GM12878 (cell line): ENCODE measurements around the gene NTRK1. TPM values are rescaled to one million over a fixed set of nuclear protein-coding genes. Genes with fewer than 3 reads are reported as not detected.

Experiments used
- ATAC-seq: fragments of 200-7000 bp; cut with Tn5 transposase; 3 replicates; pipeline ENCODE4 v1.9.1; 2020; ENCODE audit warnings: mild to moderate bottlenecking, moderate library complexity
- BruUV-seq: library from RNA; stranded (reverse); fragments of 400-500 nt; replicated peaks from 2 replicates; lab custom pipeline; 2021; lab: Mats Ljungman, UMichigan
- CTCF ChIA-PET: fragments of 300-600 bp; sonication (Branson Sonifier 250); formaldehyde crosslinking; extraction: SDS; loops from one replicate; lab custom pipeline; 2021; ENCODE audit warnings: inconsistent platforms; lab: Yijun Ruan, JAX
- POLR2A ChIA-PET: fragments of 350-600 bp; formaldehyde crosslinking; extraction: SDS; loops from one replicate; lab custom pipeline; 2021; ENCODE audit warnings: inconsistent platforms; lab: Charles Lee
- RAD21 ChIA-PET: fragments of 300-600 bp; sonication (Branson Sonifier 250); formaldehyde crosslinking; loops from one replicate; lab custom pipeline; 2023; ENCODE audit warnings: antibody characterized with exemption; ENCODE audit not compliant: unreplicated experiment; lab: Charles Lee
- SMC1A ChIA-PET: fragments of 300-600 bp; sonication (Branson Sonifier 250); formaldehyde crosslinking; loops from one replicate; lab custom pipeline; 2023; ENCODE audit not compliant: unreplicated experiment, uncharacterized antibody; lab: Charles Lee
- DNase-seq: peaks from one replicate; pipeline ENCODE4 v3.0.0-alpha.2; 2011; ENCODE audit warnings: low read depth, low spot score
- FAIRE-seq: peaks from 3 replicates; lab custom pipeline; 2011; peaks lifted over from hg19 to GRCh38; lab: Jason Lieb, UNC
- H2AFZ ChIP-seq: 2 replicates; pipeline ENCODE4 v1.6.0; 2011; ENCODE audit warnings: low read depth, low read length, control low read depth; ENCODE audit not compliant: control insufficient read depth
- H3K27ac ChIP-seq: 2 replicates; pipeline ENCODE4 v1.5.1; 2011; ENCODE audit warnings: control low read depth; ENCODE audit not compliant: control insufficient read depth, insufficient read depth
- H3K27me3 ChIP-seq, 2 experiments: replicated peaks in 1 of 2; 2 replicates each; pipeline versions ENCODE4 v1.6.0 to v1.6.1; 2011; ENCODE audit warnings: low read length in 1 of 2; ENCODE audit not compliant: control insufficient read depth in 2 of 2, insufficient read depth in 2 of 2
- H3K36me3 ChIP-seq, 2 experiments: 2 replicates each; pipeline ENCODE4 v1.5.1; 2011; ENCODE audit warnings: low read length in 1 of 2; ENCODE audit not compliant: control insufficient read depth in 2 of 2, insufficient read depth in 2 of 2
- H3K4me1 ChIP-seq: 2 replicates; pipeline ENCODE4 v1.6.1; 2011; ENCODE audit warnings: mild to moderate bottlenecking, low read length, moderate library complexity, mixed read lengths; ENCODE audit not compliant: control insufficient read depth, insufficient read depth
- H3K4me2 ChIP-seq: 2 replicates; pipeline ENCODE4 v1.6.0; 2011; ENCODE audit warnings: control low read depth; ENCODE audit not compliant: control insufficient read depth, insufficient read depth
- H3K4me3 ChIP-seq: fragments of 200-600 bp; sonication (generic); 2 replicates; pipeline ENCODE4 v1.5.1; 2016
- H3K79me2 ChIP-seq: 2 replicates; pipeline ENCODE4 v1.6.0; 2011; ENCODE audit warnings: low read length; ENCODE audit not compliant: control insufficient read depth, insufficient read depth
- H3K9ac ChIP-seq: 2 replicates; pipeline ENCODE4 v1.8.0; 2011; ENCODE audit warnings: low read length, control low read depth, mixed read lengths; ENCODE audit not compliant: control insufficient read depth, insufficient read depth
- H3K9me3 ChIP-seq: replicated peaks from 3 replicates; pipeline ENCODE4 v1.5.1; 2011; ENCODE audit warnings: mild to moderate bottlenecking, low read length; ENCODE audit not compliant: control insufficient read depth, insufficient read depth
- H4K20me1 ChIP-seq: 2 replicates; pipeline ENCODE4 v1.6.0; 2011; ENCODE audit not compliant: control insufficient read depth, insufficient read depth
- ASH2L ChIP-seq: fragments of 300-600, 200-600 bp; sonication (generic); IDR thresholded peaks from 2 replicates; pipeline ENCODE4 v1.6.1; 2017; ENCODE audit warnings: low read depth, mild to moderate bottlenecking, borderline replicate concordance
- EP300 ChIP-seq, 2 experiments: fragments of 150-350 bp in 1 of 2; IDR thresholded peaks; 2 replicates each; pipeline ENCODE4 v1.6.1; 2011 to 2012; ENCODE audit warnings: low read depth in 2 of 2, low read length in 2 of 2, borderline replicate concordance in 1 of 2, improper control_type of control experiment in 1 of 2, inconsistent platforms in 1 of 2; ENCODE audit not compliant: control insufficient read depth in 1 of 2
- HDGF ChIP-seq: fragments of 450-650 bp; IDR thresholded peaks from 2 replicates; pipeline ENCODE4 v1.6.1; 2016; ENCODE audit warnings: antibody characterized with exemption
- MXI1 ChIP-seq: fragments of 150-350 bp; IDR thresholded peaks from 2 replicates; pipeline ENCODE4 v1.6.1; 2011; ENCODE audit warnings: low read depth, mild to moderate bottlenecking, inconsistent platforms, low read length, improper control_type of control experiment
- MYB ChIP-seq: fragments of 150-350 bp; IDR thresholded peaks from 2 replicates; pipeline ENCODE4 v1.6.1; 2014; ENCODE audit warnings: mild to moderate bottlenecking, low read depth, low read length, borderline replicate concordance
- MYC ChIP-seq: IDR thresholded peaks from 2 replicates; pipeline ENCODE4 v1.6.1; 2011; ENCODE audit warnings: mild to moderate bottlenecking, low read length, moderate library complexity, inconsistent platforms; ENCODE audit not compliant: insufficient read depth, insufficient replicate concordance, insufficient read length, severe bottlenecking
- PAX8 ChIP-seq: fragments of 450-650 bp; IDR thresholded peaks from 2 replicates; pipeline ENCODE4 v1.6.1; 2017; ENCODE audit warnings: mild to moderate bottlenecking, moderate library complexity
- POU2F2 ChIP-seq: IDR thresholded peaks from 3 replicates; pipeline ENCODE4 v1.6.1; 2011; ENCODE audit warnings: low read depth, mild to moderate bottlenecking, low read length, borderline replicate concordance
- SMAD1 ChIP-seq: fragments of 450-650 bp; IDR thresholded peaks from 2 replicates; pipeline ENCODE4 v1.6.1; 2018; ENCODE audit warnings: mild to moderate bottlenecking, low read depth; ENCODE audit not compliant: partially characterized antibody
- WGBS: methylation state at CpG from one replicate; pipeline ENCODE4 v1.1.6; 2016; ENCODE audit warnings: low lambda C conversion rate; ENCODE audit not compliant: insufficient replicate concordance, insufficient coverage; ENCODE audit errors: missing lambda C conversion rate; 5-methylcytosine and 5-hydroxymethylcytosine counted together
- in situ Hi-C: fragments of 300-500 bp; cut with MboI; formaldehyde crosslinking; loops from 9 replicates; pipeline ENCODE4 v1.14.3; 2018; ENCODE audit warnings: mixed read lengths
- intact Hi-C: fragments of 100-400 bp; cut with micrococcal nuclease; formaldehyde crosslinking; loops from one replicate; pipeline ENCODE4 v1.14.2; 2022; ENCODE audit not compliant: unreplicated experiment
- polyA plus RNA-seq, 11 experiments: library from polyadenylated mRNA; depleted of rRNA in 4 of 11; unstranded in 6 of 11; stranded (reverse) in 5 of 11; fragments of >200 nt; fragmentation: Nextera tagmentation in 4 of 11; fragmentation: Illumina TruSeq in 1 of 11; extraction: Ambion mirVana in 4 of 11; extraction: Trizol in 1 of 11; gene quantifications; 1 replicate in 1 of 11; 2 replicates in 10 of 11; pipeline versions ENCODE4 v1.2.1 to v1.2.3, GENCODE V29; 2011 to 2016; ENCODE audit warnings: inconsistent platforms in 2 of 11, missing spikeins in 2 of 11, low read depth in 1 of 11
- total RNA-seq, 4 experiments: library from RNA; depleted of rRNA in 3 of 4; stranded (reverse); fragments of >200 nt in 3 of 4; fragmentation: Illumina TruSeq in 1 of 4; extraction: Trizol in 1 of 4; gene quantifications; 2 replicates each; pipeline versions ENCODE4 v1.2.1 to v1.2.3, GENCODE V29; 2013 to 2021
- TF ChIP-seq, protein P1 (sequence below): fragments of 450-650 bp; IDR thresholded peaks from 2 replicates; pipeline ENCODE4 v1.6.1; 2017; ENCODE audit warnings: mild to moderate bottlenecking, low read depth, inconsistent platforms; ENCODE audit not compliant: poor library complexity, severe bottlenecking

The NTRK1 gene
- total and polyA plus RNA-seq, 10 of the 15 experiments (the other 5 are each of a cell fraction or from before 2014, with no cell fraction given), result 0.10 to 0.56 (median 0.40) TPM; not detected in 7

GRCh38 chr1:156908541-156908940 is 47.9 kb downstream of the NTRK1 start:
- no peak for TF ChIP-seq ASH2L
- no peaks in the 10 kb centered on the region for H3K4me1 ChIP-seq
- FAIRE-seq, result no peak
- ChIA-PET RAD21 (no interaction called here), POLR2A (no interaction called here), CTCF (interaction anchor here (1.4 to 4.7 kb wide), 2 partner anchors 165 to 246 kb away, joined by 3 to 47 read pairs; no protein-coding TSS in a partner anchor), SMC1A (no interaction called here)
- intact Hi-C loops (no loop called here), in situ Hi-C loops (no loop called here)
- no peak for ATAC-seq
- DNase-seq, result no peak
- H3K9ac ChIP-seq, result no peak overlapping the region
- H3K79me2 ChIP-seq, result no peaks in the 10 kb centered on the region
- H3K4me2 ChIP-seq, result no peak overlapping the region
- H3K4me3 ChIP-seq, result no peak overlapping the region
- no TSS peak for BruUV-seq
- no peaks in the 10 kb centered on the region for H4K20me1 ChIP-seq
- H3K9me3 ChIP-seq, result no peaks in the 10 kb centered on the region
- H3K36me3 ChIP-seq, result no peaks in the 10 kb centered on the region
- no peak overlapping the region for H2AFZ ChIP-seq
- H3K27me3 ChIP-seq, result peaks cover 0 to 2% of the 10 kb centered on the region in 2 experiments; a peak in 3 of 4 replicates
- 75% methylated on average over 25 of the region's 29 CpGs for WGBS
- no peak overlapping the region for H3K27ac ChIP-seq

DNA sequence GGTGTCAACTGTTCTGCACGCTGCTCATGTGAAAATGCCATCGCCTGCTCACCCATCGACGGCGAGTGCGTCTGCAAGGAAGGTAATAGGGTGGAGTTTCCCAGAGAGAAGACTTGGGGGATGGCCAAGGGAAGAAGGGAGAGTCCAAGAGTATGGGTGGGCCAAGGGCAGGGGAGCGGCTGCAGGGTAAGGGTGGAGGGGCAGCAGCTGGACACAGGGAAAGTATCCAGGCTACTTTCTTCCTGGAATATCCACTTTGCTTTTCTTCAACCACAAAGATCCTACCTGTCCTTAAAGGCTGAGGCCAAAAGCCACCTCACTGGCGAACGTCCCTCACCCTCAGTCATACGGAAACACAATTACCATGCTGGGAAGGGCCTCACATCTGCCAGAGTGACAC is 48.3 kb downstream of the NTRK1 start:
- ChIA-PET CTCF (interaction anchor here (0.7 to 4.7 kb wide), 5 partner anchors 10 to 245 kb away, joined by 3 to 47 read pairs (median 3); no protein-coding TSS in a partner anchor), SMC1A (interaction anchor here (3.6 kb wide), 1 partner anchor 165 kb away, joined by 19 read pairs; no protein-coding TSS in a partner anchor), RAD21 (interaction anchor here (5.6 kb wide), 1 partner anchor 165 kb away, joined by 33 read pairs; no protein-coding TSS in a partner anchor), POLR2A (no interaction called here)
- H2AFZ ChIP-seq, result no peak overlapping the region
- ATAC-seq, result no peak
- FAIRE-seq, result no peak
- H3K9me3 ChIP-seq, result no peaks in the 10 kb centered on the region
- H3K4me2 ChIP-seq, result no peak overlapping the region
- 44% methylated on average over 10 of the region's 10 CpGs for WGBS
- in situ Hi-C loops (no loop called here), intact Hi-C loops (no loop called here)
- no peak for TF ChIP-seq MYB
- no peak for TF ChIP-seq HDGF
- TF ChIP-seq, protein P1, sequence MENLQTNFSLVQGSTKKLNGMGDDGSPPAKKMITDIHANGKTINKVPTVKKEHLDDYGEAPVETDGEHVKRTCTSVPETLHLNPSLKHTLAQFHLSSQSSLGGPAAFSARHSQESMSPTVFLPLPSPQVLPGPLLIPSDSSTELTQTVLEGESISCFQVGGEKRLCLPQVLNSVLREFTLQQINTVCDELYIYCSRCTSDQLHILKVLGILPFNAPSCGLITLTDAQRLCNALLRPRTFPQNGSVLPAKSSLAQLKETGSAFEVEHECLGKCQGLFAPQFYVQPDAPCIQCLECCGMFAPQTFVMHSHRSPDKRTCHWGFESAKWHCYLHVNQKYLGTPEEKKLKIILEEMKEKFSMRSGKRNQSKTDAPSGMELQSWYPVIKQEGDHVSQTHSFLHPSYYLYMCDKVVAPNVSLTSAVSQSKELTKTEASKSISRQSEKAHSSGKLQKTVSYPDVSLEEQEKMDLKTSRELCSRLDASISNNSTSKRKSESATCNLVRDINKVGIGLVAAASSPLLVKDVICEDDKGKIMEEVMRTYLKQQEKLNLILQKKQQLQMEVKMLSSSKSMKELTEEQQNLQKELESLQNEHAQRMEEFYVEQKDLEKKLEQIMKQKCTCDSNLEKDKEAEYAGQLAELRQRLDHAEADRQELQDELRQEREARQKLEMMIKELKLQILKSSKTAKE, result no peak
- TF ChIP-seq POU2F2, result no peak
- no peak for TF ChIP-seq MYC
- no peak for TF ChIP-seq SMAD1
- TF ChIP-seq EP300 (IDR thresholded peaks at IDR 0.05; ENCODE audit: borderline replicate concordance in 1 of 2, control insufficient read depth in 1 of 2, low read depth in 2 of 2, low read length in 2 of 2), result no peak
- no peak for TF ChIP-seq PAX8
- no peak for TF ChIP-seq MXI1
- peaks cover 0 to 2% of the 10 kb centered on the region in 2 experiments; a peak in 3 of 4 replicates for H3K27me3 ChIP-seq
- no TSS peak for BruUV-seq
- H4K20me1 ChIP-seq, result no peaks in the 10 kb centered on the region
- no peaks in the 10 kb centered on the region for H3K4me1 ChIP-seq
- H3K4me3 ChIP-seq, result no peak overlapping the region
- no peak overlapping the region for H3K27ac ChIP-seq
- DNase-seq, result no peak
- no peaks in the 10 kb centered on the region for H3K79me2 ChIP-seq
- no peak overlapping the region for H3K9ac ChIP-seq
- no peaks in the 10 kb centered on the region for H3K36me3 ChIP-seq
